Subcutaneous adipose tissue (tissue), 4 donors: ENCODE results near the gene FADS3. TPM values are rescaled to one million over a fixed set of nuclear protein-coding genes. Genes with fewer than 3 reads are reported as not detected.

ENCODE experiments used
- CTCF ChIP-seq: fragments of 450-650 bp; IDR thresholded peaks from one replicate; pipeline ENCODE4 v1.5.1; 2016; ENCODE audit warnings: low read depth, mild to moderate bottlenecking, control low read depth, antibody characterized with exemption, moderate library complexity
- total RNA-seq, 4 donors: library from RNA; depleted of rRNA; stranded (reverse); fragments of >200 nt; gene quantifications; one replicate each; pipeline ENCODE4 v1.1.0, GENCODE V29; 2016

FADS3 gene
- total RNA-seq, 4 donors from 2014 or later: 78.5 to 322 (median 136) TPM

- TF ChIP-seq CTCF: no peak
These were observed 39.4 kb downstream of the FADS3 start for GRCh38 chr11:61851900-61852295.

GRCh38 chr11:61851113-61851899 lies 40.0 kb downstream of the FADS3 start:
- TF ChIP-seq CTCF: no peak

GRCh38 chr11:61850687-61851086 lies 40.7 kb downstream of the FADS3 start:
- TF ChIP-seq CTCF: no peak

GRCh38 chr11:61848631-61849030 lies 42.7 kb downstream of the FADS3 start:
- no peak for TF ChIP-seq CTCF

GRCh38 chr11:61847914-61848581 lies 43.3 kb downstream of the FADS3 start:
- TF ChIP-seq CTCF: no peak

GRCh38 chr11:61846362-61847020 lies 44.9 kb downstream of the FADS3 start:
- no peak for TF ChIP-seq CTCF
